Heart right ventricle (tissue), 16 donors: ENCODE data around the gene RAB2B. TPM values are rescaled to one million over a fixed set of nuclear protein-coding genes. Genes with fewer than 3 reads are reported as not detected.
A peak's percentile ranks its signal among the peaks of the same experiment; 100 is the strongest.

Source experiments
- ATAC-seq, 8 donors: fragments of 200-7000 bp; cut with Tn5 transposase; one replicate each; pipeline ENCODE4 v1.9.1; 2020; ENCODE audit warnings: mild to moderate bottlenecking in 8 of 8, moderate library complexity in 8 of 8, moderate number of reproducible peaks in 1 of 8
- DNase-seq, 2 donors: peaks; one replicate each; pipeline ENCODE4 v3.0.0-alpha.2; 2020
- H3K27ac ChIP-seq, 10 donors: fragments of 200-600 bp; sonication (generic) in 2 of 10; one replicate each; pipeline versions ENCODE4 v1.5.0 to v1.8.0; 2020 to 2022; ENCODE audit warnings: mild to moderate bottlenecking in 3 of 10
- H3K27me3 ChIP-seq, 7 donors: fragments of 200-600 bp; one replicate each; pipeline ENCODE4 v1.8.0; 2021 to 2022; ENCODE audit warnings: mild to moderate bottlenecking in 2 of 7
- H3K36me3 ChIP-seq, 9 donors: fragments of 200-600 bp; sonication (generic) in 1 of 9; one replicate each; pipeline versions ENCODE4 v1.5.0 to v1.8.0; 2020 to 2022; ENCODE audit warnings: mild to moderate bottlenecking in 2 of 9
- H3K4me1 ChIP-seq, 9 donors: fragments of 200-600 bp; sonication (generic) in 1 of 9; one replicate each; pipeline versions ENCODE4 v1.5.0 to v1.8.0; 2020 to 2022; ENCODE audit warnings: mild to moderate bottlenecking in 4 of 9
- H3K4me3 ChIP-seq, 10 donors: fragments of 200-600 bp; sonication (generic) in 2 of 10; one replicate each; pipeline versions ENCODE4 v1.5.0 to v1.8.0; 2020 to 2022; ENCODE audit warnings: mild to moderate bottlenecking in 7 of 10, moderate library complexity in 2 of 10
- H3K9me3 ChIP-seq, 11 donors: fragments of 200-600 bp in 10 of 11; sonication (generic) in 2 of 11; one replicate each; pipeline versions ENCODE4 v1.5.0 to v1.8.0; 2013 to 2022; ENCODE audit warnings: mild to moderate bottlenecking in 2 of 11, control low read depth in 1 of 11, moderate library complexity in 1 of 11
- CTCF ChIP-seq, 9 donors: fragments of 200-600 bp; sonication (generic) in 2 of 9; IDR thresholded peaks; one replicate each; pipeline versions ENCODE4 v1.5.0 to v1.8.0; 2021 to 2022; ENCODE audit warnings: antibody characterized with exemption in 9 of 9, mild to moderate bottlenecking in 5 of 9, moderate library complexity in 1 of 9
- WGBS, 2 donors: extraction: QIAGEN DNeasy Blood & Tissue Kit; methylation state at CpG; one replicate each; pipeline ENCODE4 v1.1.7; 2013; ENCODE audit warnings: inconsistent platforms in 1 of 2; 5-methylcytosine and 5-hydroxymethylcytosine counted together
- intact Hi-C, 10 donors: fragments of 100-400 bp; cut with DNase I; formaldehyde crosslinking; loops; one replicate each; pipeline versions ENCODE4 v1.11.1 to v1.14.2; 2022
- polyA plus RNA-seq, 2 donors: library from polyadenylated mRNA; stranded (reverse); fragments of 200-250 nt; gene quantifications; one replicate each; pipeline ENCODE4 v1.2.3, GENCODE V29; 2013
- total RNA-seq, 10 donors: library from RNA; stranded (reverse); fragmentation: NEBNext Ultra II Directional in 3 of 10; extraction: Animal tissue kit (Norgen Biotek cat#: 25700) in 3 of 10; gene quantifications; one replicate each; pipeline versions ENCODE4 v1.2.1 to v1.2.4, GENCODE V29; 2021 to 2023
- donor health status: Arrhythmogenic right ventricular cardiomyopathy.
- donor health status: ischemic (EF 13 %, LVEDD 7.1; RV severe dilation, severe dysfunction).
- donor health status: healthy with polysubstance abuse.
- donor health status: DM: no; HTN: yes; CAD: no.
- donor health status: DM: no; HTN: no; CAD: no.
- donor health status: ischemic (EF 25% LVEDD 6.9; RV normal size, moderate dysfunction).
- donor health status: ischemic (EF 25% LVEDD 5.7; RV mildly dilated, moderate dysfunction).
- donor health status: healthy.
- donor health status: DM: yes; HTN: yes; CAD: no.
- donor health status: Ischemic cardiomyopathy.
- donor health status: ischemic (EF 35%, LVEDD 5.7; RV mildly dilated, moderate dysfunction).
- donor health status: nonischemic (EF 11% LVEDD 7.7; RV severe dilation, severe dysfunction).
- donor health status: DM: yes; HTN: yes; CAD: no.
- donor health status: PGD.
- donor health status: ischemic (EF 29% LVEDD 5.4; RV normal size, mild dysfunction).
- donor health status: nonischemic (EF 23%, LVEDD 6.1; RV moderate dilation, normal function).

Gene RAB2B
- total and polyA plus RNA-seq, 12 donors, result 7.1 to 25.8 (median 18.1) TPM

DNA sequence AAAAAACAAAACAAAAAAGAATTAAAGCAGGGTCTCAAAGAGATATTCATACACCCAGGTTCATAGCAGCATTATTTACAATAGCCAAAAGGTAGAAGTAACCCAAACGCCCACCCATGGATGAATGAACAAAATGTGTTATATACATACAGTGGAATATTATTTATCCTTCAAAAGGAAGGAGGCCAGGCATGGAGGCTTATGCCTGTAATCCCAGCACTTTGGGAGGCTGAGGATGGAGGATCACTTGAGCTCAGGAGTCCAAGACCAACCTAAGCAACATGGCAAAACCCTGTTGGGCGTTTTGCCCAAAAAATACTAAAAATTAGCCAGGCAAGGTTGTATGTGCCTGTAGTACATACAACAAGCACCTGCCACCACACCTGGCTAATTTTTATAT lies 29.8 kb upstream of the RAB2B start:
- 90 to 94% methylated on average over 2 of the region's 2 CpGs for WGBS, 2 donors
- Histone ChIP-seq H3K9me3 (no peaks in the 10 kb centered on the region), H3K27me3 (no peaks in the 10 kb centered on the region), H3K36me3 (peaks cover 0 to 55% (median 18%) of the 10 kb centered on the region in 9 donors), H3K27ac (no peak overlapping the region), H3K4me1 (peaks cover 0 to 33% (median 19%) of the 10 kb centered on the region in 9 donors), H3K4me3 (no peak overlapping the region)
- DNase-seq (no peak), ATAC-seq (no peak)
- TF ChIP-seq CTCF (IDR thresholded peaks at IDR 0.05), result no peak
- intact Hi-C loops, result loop anchor here in 1 of 10 donors (10.0 kb wide), 1 partner anchor 48 kb away; no protein-coding TSS in a partner anchor

GRCh38 chr14:21505012-21505553 lies 28.3 kb upstream of the RAB2B start:
- DNase-seq (no peak), ATAC-seq (no peak)
- intact Hi-C loops, result loop anchor here in 1 of 10 donors (10.0 kb wide), 1 partner anchor 50 kb away; no protein-coding TSS in a partner anchor
- H3K4me1 ChIP-seq, result peaks cover 0 to 27% (median 13%) of the 10 kb centered on the region in 9 donors
- TF ChIP-seq CTCF (IDR thresholded peaks at IDR 0.05), result no peak
- peaks cover 0 to 69% (median 28%) of the 10 kb centered on the region in 9 donors for H3K36me3 ChIP-seq
- H3K27ac ChIP-seq, result peak overlapping the region in 1 of 10 donors; percentile 11
- no peaks in the 10 kb centered on the region for H3K27me3 ChIP-seq
- H3K4me3 ChIP-seq, result no peak overlapping the region
- H3K9me3 ChIP-seq, result no peaks in the 10 kb centered on the region

DNA sequence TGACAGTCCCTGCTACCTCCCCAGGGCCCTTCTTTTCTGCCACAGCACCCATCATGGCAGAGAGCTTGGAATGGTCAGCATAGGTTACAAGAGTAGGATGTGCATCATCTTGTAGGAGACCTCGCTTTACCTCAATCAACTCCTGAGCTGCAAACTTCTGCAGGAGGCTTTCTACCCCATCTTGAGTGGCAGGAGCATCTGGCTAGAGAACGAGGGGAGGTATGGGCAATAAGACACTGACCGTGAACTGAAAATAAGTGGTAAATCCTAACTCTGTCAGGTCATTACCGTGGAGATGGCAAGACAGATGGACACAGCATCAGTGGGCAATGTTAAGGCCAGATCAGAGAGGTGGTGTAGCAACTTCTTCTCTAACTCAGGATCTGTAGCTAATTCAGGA lies 26.6 kb upstream of the RAB2B start:
- no peak for TF ChIP-seq CTCF (IDR thresholded peaks at IDR 0.05)
- ATAC-seq (no peak), DNase-seq (no peak)
- peaks cover 0 to 80% (median 38%) of the 10 kb centered on the region in 9 donors for H3K36me3 ChIP-seq
- H3K9me3 ChIP-seq, result no peaks in the 10 kb centered on the region
- no peak overlapping the region for H3K27ac ChIP-seq
- no peaks in the 10 kb centered on the region for H3K27me3 ChIP-seq
- H3K4me1 ChIP-seq, result peaks cover 0 to 12% (median 0%) of the 10 kb centered on the region in 9 donors
- H3K4me3 ChIP-seq, result no peak overlapping the region
- intact Hi-C loops, result loop anchor here in 2 of 10 donors (5.0 to 10.0 kb wide), 2 partner anchors 51 to 54 kb away; no protein-coding TSS in a partner anchor
- WGBS, 2 donors, result 97% methylated on average over 4 of the region's 4 CpGs

GRCh38 chr14:21501568-21501967 lies 24.8 kb upstream of the RAB2B start:
- Histone ChIP-seq H3K27me3 (no peaks in the 10 kb centered on the region), H3K9me3 (no peaks in the 10 kb centered on the region), H3K27ac (no peak overlapping the region), H3K4me3 (no peak overlapping the region), H3K4me1 (peaks cover 0 to 12% (median 0%) of the 10 kb centered on the region in 9 donors), H3K36me3 (peaks cover 0 to 80% (median 53%) of the 10 kb centered on the region in 9 donors)
- TF ChIP-seq CTCF (IDR thresholded peaks at IDR 0.05), result no peak
- intact Hi-C loops, result loop anchor here in 3 of 10 donors (2.0 to 10.0 kb wide), 3 partner anchors 53 to 56 kb away; no protein-coding TSS in a partner anchor
- ATAC-seq (no peak), DNase-seq (no peak)
- 90 to 95% methylated on average over 5 of the region's 5 CpGs for WGBS, 2 donors
